Caco-2 (cell line): ENCODE data around the gene TM7SF3. TPM values are rescaled to one million over a fixed set of nuclear protein-coding genes. Genes with fewer than 3 reads are reported as not detected.

Experiments
- BruUV-seq: library from RNA; stranded (reverse); fragments of 400-500 nt; replicated peaks from 2 replicates; lab custom pipeline; 2021; lab: Mats Ljungman, UMichigan
- CTCF ChIA-PET: fragments of 300-600 bp; sonication (Branson Sonifier 250); formaldehyde crosslinking; loops from one replicate; lab custom pipeline; 2022; ENCODE audit warnings: antibody characterized with exemption; lab: Charles Lee
- POLR2A ChIA-PET: fragments of 300-600 bp; sonication (Branson Sonifier 250); formaldehyde crosslinking; loops from one replicate; lab custom pipeline; 2022; ENCODE audit warnings: antibody characterized with exemption; lab: Charles Lee
- DNase-seq, 2 experiments: peaks; one replicate each; pipeline versions ENCODE4 v3.0.0 to v3.0.0-alpha.2; 2020 to 2022
- H3K27me3 ChIP-seq: replicated peaks from 2 replicates; pipeline ENCODE4 v1.6.0; 2011; ENCODE audit warnings: low read length; ENCODE audit not compliant: control insufficient read depth, insufficient read depth
- H3K36me3 ChIP-seq: 2 replicates; pipeline ENCODE4 v1.5.1; 2011; ENCODE audit warnings: low read length; ENCODE audit not compliant: control insufficient read depth, insufficient read depth
- H3K4me1 ChIP-seq: fragments of 250-450 bp; sonication (Bioruptor Pico); 2 replicates; pipeline ENCODE4 v1.5.1; 2020; ENCODE audit warnings: mild to moderate bottlenecking
- H3K4me3 ChIP-seq: 2 replicates; pipeline ENCODE4 v1.5.1; 2011; ENCODE audit warnings: low read depth, mild to moderate bottlenecking, control low read depth, low read length
- H3K9me3 ChIP-seq: fragments of 250-450 bp; sonication (Bioruptor Pico); 2 replicates; pipeline ENCODE4 v1.5.1; 2020; ENCODE audit warnings: mild to moderate bottlenecking, moderate library complexity
- H3K27ac Mint-ChIP-seq: one replicate; pipeline ENCODE4 v1.8.0; 2022; ENCODE audit warnings: mixed read lengths; ENCODE audit not compliant: unreplicated experiment
- H3K27me3 Mint-ChIP-seq: one replicate; pipeline ENCODE4 v1.8.0; 2022; ENCODE audit warnings: mixed read lengths; ENCODE audit not compliant: insufficient read depth, unreplicated experiment
- H3K36me3 Mint-ChIP-seq: one replicate; pipeline ENCODE4 v1.8.0; 2022; ENCODE audit warnings: mild to moderate bottlenecking, mixed read lengths; ENCODE audit not compliant: insufficient read depth, unreplicated experiment
- H3K4me1 Mint-ChIP-seq: one replicate; pipeline ENCODE4 v1.8.0; 2022; ENCODE audit warnings: low read depth, mixed read lengths; ENCODE audit not compliant: unreplicated experiment
- H3K4me3 Mint-ChIP-seq: one replicate; pipeline ENCODE4 v1.8.0; 2022; ENCODE audit warnings: mild to moderate bottlenecking, moderate library complexity, mixed read lengths; ENCODE audit not compliant: unreplicated experiment
- H3K9me3 Mint-ChIP-seq: one replicate; pipeline ENCODE4 v1.8.0; 2022; ENCODE audit warnings: mixed read lengths; ENCODE audit not compliant: unreplicated experiment
- CTCF ChIP-seq, 2 experiments: fragments of 200-600 bp in 1 of 2; IDR thresholded peaks; 1 replicate in 1 of 2; 2 replicates in 1 of 2; pipeline versions ENCODE4 v1.5.1 to v1.8.0; 2011 to 2022; ENCODE audit warnings: antibody characterized with exemption in 1 of 2, control low read depth in 1 of 2, inconsistent platforms in 1 of 2, low read depth in 1 of 2, low read length in 1 of 2, mild to moderate bottlenecking in 1 of 2, moderate library complexity in 1 of 2; ENCODE audit not compliant: insufficient read depth in 1 of 2, severe bottlenecking in 1 of 2, unreplicated experiment in 1 of 2
- intact Hi-C: fragments of 100-400 bp; cut with micrococcal nuclease; formaldehyde crosslinking; loops from one replicate; pipeline ENCODE4 v1.10.0; 2022; ENCODE audit not compliant: unreplicated experiment
- total RNA-seq: library from RNA; stranded (reverse); gene quantifications from 2 replicates; pipeline ENCODE4 v1.2.3, GENCODE V29; 2022

Gene TM7SF3
- total RNA-seq, 1 experiment from 2014 or later = 83.0 TPM

DNA sequence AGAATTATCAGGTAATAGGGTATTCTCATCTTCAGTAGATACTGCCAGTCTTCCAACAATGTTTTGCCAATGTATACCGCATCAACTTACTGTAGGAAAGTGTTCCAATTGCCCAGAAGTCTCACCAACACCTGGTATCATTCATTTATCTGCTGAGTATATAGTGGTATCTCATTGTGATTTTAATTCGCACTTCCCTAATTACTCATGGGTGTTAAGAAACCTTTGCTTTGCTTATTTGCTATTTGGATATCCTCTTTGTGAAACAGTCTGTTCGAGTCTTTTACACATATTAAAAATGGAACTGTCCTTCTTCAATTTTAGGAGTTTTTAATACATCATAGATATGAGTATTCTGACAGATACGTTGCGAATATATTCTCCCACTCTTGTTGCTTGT lies 6.1 kb downstream of the TM7SF3 start:
- Histone ChIP-seq H3K4me1 (peaks cover 25% of the 10 kb centered on the region), H3K9me3 (no peaks in the 10 kb centered on the region), H3K27me3 (no peaks in the 10 kb centered on the region), H3K4me3 (no peak overlapping the region), H3K36me3 (no peaks in the 10 kb centered on the region)
- CTCF ChIA-PET = no interaction called here
- no peaks in the 10 kb centered on the region for H3K9me3 Mint-ChIP-seq
- H3K27me3 Mint-ChIP-seq = no peaks in the 10 kb centered on the region
- intact Hi-C loops = no loop called here
- H3K27ac Mint-ChIP-seq = no peak overlapping the region
- no peak for DNase-seq
- H3K36me3 Mint-ChIP-seq = peaks cover 6% of the 10 kb centered on the region
- POLR2A ChIA-PET = no interaction called here
- BruUV-seq = no TSS peak
- TF ChIP-seq CTCF (IDR thresholded peaks at IDR 0.05; ENCODE audit: insufficient read depth in 1 of 2, low read depth in 1 of 2, low read length in 1 of 2, severe bottlenecking in 1 of 2, unreplicated experiment in 1 of 2) = no peak
- no peak overlapping the region for H3K4me3 Mint-ChIP-seq
- peaks cover 35% of the 10 kb centered on the region for H3K4me1 Mint-ChIP-seq

- intact Hi-C loops = no loop called here
- no TSS peak for BruUV-seq
Measured at GRCh38 chr12:27006797-27007467, 7.3 kb downstream of the TM7SF3 start.

GRCh38 chr12:27005495-27005894 lies 8.7 kb downstream of the TM7SF3 start:
- no peaks in the 10 kb centered on the region; the same call in 1 of the 2 replicates for H3K36me3 ChIP-seq
- Mint-ChIP-seq H3K9me3 (no peaks in the 10 kb centered on the region), H3K4me1 (peaks cover 29% of the 10 kb centered on the region), H3K36me3 (peaks cover 1% of the 10 kb centered on the region), H3K27me3 (no peaks in the 10 kb centered on the region), H3K4me3 (no peak overlapping the region), H3K27ac (no peak overlapping the region)
- H3K4me3 ChIP-seq = no peak overlapping the region
- intact Hi-C loops = no loop called here
- no peak for TF ChIP-seq CTCF (IDR thresholded peaks at IDR 0.05; ENCODE audit: insufficient read depth in 1 of 2, low read depth in 1 of 2, low read length in 1 of 2, severe bottlenecking in 1 of 2, unreplicated experiment in 1 of 2)
- H3K27me3 ChIP-seq = no peaks in the 10 kb centered on the region
- POLR2A ChIA-PET = no interaction called here
- no peaks in the 10 kb centered on the region for H3K9me3 ChIP-seq
- BruUV-seq = no TSS peak
- DNase-seq = no peak
- CTCF ChIA-PET = interaction anchor here (0.7 to 1.0 kb wide), 2 partner anchors 10 to 67 kb away, joined by 3 read pairs; partner anchors contain the start of gene FGFR1OP2
- peaks cover 36% of the 10 kb centered on the region for H3K4me1 ChIP-seq

More at GRCh38 chr12:27006797-27007467, 7.3 kb downstream of the TM7SF3 start:
- Histone ChIP-seq H3K27me3 (no peaks in the 10 kb centered on the region), H3K4me3 (no peak overlapping the region), H3K4me1 (peaks cover 31% of the 10 kb centered on the region), H3K36me3 (no peaks in the 10 kb centered on the region), H3K9me3 (no peaks in the 10 kb centered on the region)
- ChIA-PET POLR2A (no interaction called here), CTCF (no interaction called here)
- no peak for TF ChIP-seq CTCF (IDR thresholded peaks at IDR 0.05; ENCODE audit: insufficient read depth in 1 of 2, low read depth in 1 of 2, low read length in 1 of 2, severe bottlenecking in 1 of 2, unreplicated experiment in 1 of 2)
- no peak overlapping the region for H3K27ac Mint-ChIP-seq
- peaks cover 6% of the 10 kb centered on the region for H3K36me3 Mint-ChIP-seq
- no peak for DNase-seq
- H3K9me3 Mint-ChIP-seq = no peaks in the 10 kb centered on the region
- H3K4me3 Mint-ChIP-seq = no peak overlapping the region
- no peaks in the 10 kb centered on the region for H3K27me3 Mint-ChIP-seq
- H3K4me1 Mint-ChIP-seq = peaks cover 35% of the 10 kb centered on the region
